ENCODE data around the gene ADISSP. TPM values are rescaled to one million over a fixed set of nuclear protein-coding genes. Genes with fewer than 3 reads are reported as not detected.

ADISSP gene
- total RNA-seq, 1 donor from 2014 or later, result 15.0 TPM

DNA sequence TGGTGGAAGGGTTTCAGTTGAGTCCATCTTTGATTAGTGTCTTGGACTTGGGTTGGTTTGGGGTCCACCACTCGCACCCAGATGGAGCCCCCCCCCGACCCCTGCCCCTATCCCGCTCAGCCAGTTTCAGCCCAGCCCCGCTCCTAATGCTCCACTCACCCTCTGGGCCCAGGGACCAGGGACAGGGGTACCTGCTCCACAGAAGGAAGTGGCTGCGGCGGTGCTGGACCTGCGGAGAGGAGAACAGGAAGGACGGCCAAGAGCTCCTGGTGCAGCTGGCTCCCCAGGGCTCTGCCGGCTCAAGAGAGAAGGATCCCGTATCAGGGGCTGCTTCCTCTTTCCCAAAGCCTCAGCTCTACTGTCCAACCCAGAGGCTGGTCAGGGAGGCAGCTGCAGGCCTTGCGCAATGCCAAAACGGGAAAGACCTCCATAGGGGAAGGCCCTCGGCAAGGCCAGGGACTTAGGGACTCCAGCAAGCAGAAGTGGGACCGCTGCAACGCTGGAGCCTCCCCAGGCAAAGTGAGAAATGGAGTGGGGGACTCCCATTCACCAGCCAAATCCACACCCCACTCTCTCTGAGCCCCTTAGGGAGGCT is 55.2 kb downstream of the ADISSP start, which contains the start of gene SIGLEC1:
Gene SIGLEC1 (minus strand): TSS at position 322 of the 595 bp plus-strand sequence. CDS start 5,472 bp downstream, outside the sequence.
- H3K27me3 ChIP-seq (ENCODE audit: control insufficient read depth, insufficient read depth, low read length), result no peaks in the 10 kb centered on the region
- DNase-seq (ENCODE audit: low read depth), result no peak
- TF ChIP-seq CTCF (IDR thresholded peaks at IDR 0.05; ENCODE audit: insufficient read depth, low read length, severe bottlenecking), result no peak
- no peak for FAIRE-seq
- H3K36me3 ChIP-seq (ENCODE audit: control insufficient read depth, insufficient read depth, low read length), result no peaks in the 10 kb centered on the region
- no peak within 1 kb of the TSS for H3K4me3 ChIP-seq (ENCODE audit: low read depth, low read length)

DNA sequence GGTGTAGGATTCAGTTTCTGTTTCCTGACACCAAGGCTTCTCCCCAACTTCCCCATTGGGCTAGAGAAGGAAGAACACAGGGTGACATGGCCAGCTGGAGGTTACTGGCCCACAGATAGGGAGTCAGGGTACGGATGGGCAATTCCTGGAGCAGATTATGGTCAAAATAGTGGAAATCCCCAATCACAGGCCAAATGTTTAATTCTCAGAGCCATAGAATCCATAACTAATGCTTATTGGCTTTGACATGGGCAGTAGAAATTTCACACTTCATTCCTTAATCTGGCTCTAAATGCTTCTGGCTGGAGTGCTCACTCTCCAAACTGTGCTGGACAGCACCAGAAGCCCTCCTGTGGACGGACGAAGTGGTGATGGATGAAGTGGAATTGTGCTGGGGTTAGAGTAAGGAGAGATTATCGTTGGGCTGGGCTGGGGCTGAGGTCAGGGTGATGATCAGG is 56.0 kb downstream of the ADISSP start:
- FAIRE-seq, result peak; percentile 13
- no peak for TF ChIP-seq CTCF (IDR thresholded peaks at IDR 0.05; ENCODE audit: insufficient read depth, low read length, severe bottlenecking)
- no peak for DNase-seq (ENCODE audit: low read depth)
- no peak overlapping the region for H3K4me3 ChIP-seq (ENCODE audit: low read depth, low read length)
- no peaks in the 10 kb centered on the region for H3K36me3 ChIP-seq (ENCODE audit: control insufficient read depth, insufficient read depth, low read length)
- no peaks in the 10 kb centered on the region for H3K27me3 ChIP-seq (ENCODE audit: control insufficient read depth, insufficient read depth, low read length)

DNA sequence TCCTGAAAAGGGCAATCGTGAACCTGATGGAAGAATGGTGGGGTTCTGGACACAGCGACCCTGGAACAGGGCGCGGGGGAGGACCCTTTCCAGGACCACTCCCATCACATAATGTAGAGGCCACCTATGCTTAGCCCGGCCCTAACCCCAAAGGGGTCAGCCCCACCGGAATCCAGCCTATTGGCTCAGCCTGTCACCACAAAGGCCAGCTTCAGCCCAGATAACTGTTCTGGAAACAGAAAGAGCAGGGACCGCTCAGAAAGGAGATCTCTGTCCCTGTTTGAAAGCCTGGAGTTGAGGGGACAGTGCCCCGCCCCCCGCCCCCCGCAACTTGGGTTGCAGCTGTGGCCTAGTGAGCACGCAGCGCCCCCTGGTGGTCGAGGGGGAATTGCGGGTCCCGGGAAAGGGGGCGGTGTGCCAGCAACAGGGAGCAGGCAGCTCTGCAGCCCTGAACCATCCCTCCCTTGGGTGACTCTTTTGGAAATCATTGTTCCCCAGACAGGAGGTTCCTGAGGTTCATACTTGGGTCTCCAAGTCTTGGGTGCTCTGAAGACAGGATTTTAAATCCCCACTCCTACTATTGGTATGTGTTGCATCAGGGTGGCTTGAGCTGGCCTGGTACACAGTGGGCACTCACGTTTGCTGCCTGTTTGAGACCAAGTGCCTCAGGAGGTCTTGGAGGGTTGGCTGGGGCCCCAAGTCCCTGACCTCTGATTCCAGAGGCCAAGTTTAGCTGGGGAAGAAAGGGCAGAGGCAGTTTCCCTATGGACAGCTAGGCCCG is 56.7 kb downstream of the ADISSP start:
- Histone ChIP-seq H3K4me3 (ENCODE audit: low read depth, low read length) (no peak overlapping the region), H3K27me3 (ENCODE audit: control insufficient read depth, insufficient read depth, low read length) (no peaks in the 10 kb centered on the region), H3K36me3 (ENCODE audit: control insufficient read depth, insufficient read depth, low read length) (no peaks in the 10 kb centered on the region)
- DNase-seq (ENCODE audit: low read depth), result no peak
- FAIRE-seq, result no peak
- TF ChIP-seq CTCF (IDR thresholded peaks at IDR 0.05; ENCODE audit: insufficient read depth, low read length, severe bottlenecking), result peak; percentile 88

DNA sequence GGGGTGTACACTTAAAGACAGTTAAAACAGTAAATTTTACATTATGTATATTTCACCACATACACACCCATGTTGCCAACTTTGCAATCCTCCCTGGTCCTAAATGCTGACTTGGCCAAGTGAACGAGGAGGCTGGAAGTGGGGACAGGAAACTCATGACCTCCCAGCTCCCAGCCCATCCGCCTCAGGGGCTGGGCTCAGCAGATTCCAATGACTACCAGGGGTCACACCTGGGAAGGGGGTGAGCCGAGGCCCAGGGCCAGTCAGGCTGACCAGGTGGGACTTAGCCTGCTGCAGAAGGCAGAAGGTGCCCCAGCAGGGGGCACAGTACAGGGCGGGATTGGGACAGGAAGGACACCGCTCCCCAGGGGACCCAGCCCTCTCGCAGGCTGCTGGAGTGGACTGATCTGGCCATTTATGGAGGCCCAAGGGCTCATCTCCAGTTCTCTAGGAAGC is 57.5 kb downstream of the ADISSP start:
- no peak for TF ChIP-seq CTCF (IDR thresholded peaks at IDR 0.05; ENCODE audit: insufficient read depth, low read length, severe bottlenecking)
- no peak for DNase-seq (ENCODE audit: low read depth)
- Histone ChIP-seq H3K4me3 (ENCODE audit: low read depth, low read length) (no peak overlapping the region), H3K36me3 (ENCODE audit: control insufficient read depth, insufficient read depth, low read length) (no peaks in the 10 kb centered on the region), H3K27me3 (ENCODE audit: control insufficient read depth, insufficient read depth, low read length) (no peaks in the 10 kb centered on the region)
- no peak for FAIRE-seq

- no peak for FAIRE-seq
- no peak for TF ChIP-seq CTCF (IDR thresholded peaks at IDR 0.05; ENCODE audit: insufficient read depth, low read length, severe bottlenecking)
- no peaks in the 10 kb centered on the region for H3K27me3 ChIP-seq (ENCODE audit: control insufficient read depth, insufficient read depth, low read length)
- no peak for DNase-seq (ENCODE audit: low read depth)
- no peak overlapping the region for H3K4me3 ChIP-seq (ENCODE audit: low read depth, low read length)
- H3K36me3 ChIP-seq (ENCODE audit: control insufficient read depth, insufficient read depth, low read length), result no peaks in the 10 kb centered on the region
Observed at GRCh38 chr20:3707508-3707899, 60.0 kb downstream of the ADISSP start.
